Immature natural killer cell (primary cell): ENCODE measurements around the gene IER5L. TPM values are rescaled to one million over a fixed set of nuclear protein-coding genes. Genes with fewer than 3 reads are reported as not detected.

Source experiments
- DNase-seq, 3 donors: peaks; one replicate each; pipeline ENCODE4 v3.0.0; 2022; ENCODE audit warnings: mixed read lengths in 1 of 3
- H3K27ac Mint-ChIP-seq, 6 donors: one replicate each; pipeline ENCODE4 v1.8.0; 2020; ENCODE audit warnings: mixed read lengths in 6 of 6, mild to moderate bottlenecking in 5 of 6, inconsistent platforms in 4 of 6, moderate library complexity in 3 of 6
- H3K27me3 Mint-ChIP-seq, 3 donors: one replicate each; pipeline ENCODE4 v1.8.0; 2020 to 2021; ENCODE audit warnings: low read depth in 3 of 3, mild to moderate bottlenecking in 3 of 3, mixed read lengths in 3 of 3, moderate library complexity in 3 of 3, inconsistent platforms in 1 of 3
- H3K36me3 Mint-ChIP-seq, 3 donors: one replicate each; pipeline ENCODE4 v1.8.0; 2020; ENCODE audit warnings: mixed read lengths in 3 of 3, inconsistent platforms in 2 of 3, mild to moderate bottlenecking in 2 of 3
- H3K4me1 Mint-ChIP-seq, 2 donors: one replicate each; pipeline ENCODE4 v1.8.0; 2020; ENCODE audit warnings: inconsistent platforms in 2 of 2, mild to moderate bottlenecking in 2 of 2, mixed read lengths in 2 of 2, moderate library complexity in 1 of 2
- H3K4me3 Mint-ChIP-seq, 5 donors: one replicate each; pipeline ENCODE4 v1.8.0; 2020; ENCODE audit warnings: mild to moderate bottlenecking in 5 of 5, mixed read lengths in 5 of 5, inconsistent platforms in 3 of 5, moderate library complexity in 3 of 5
- H3K9me3 Mint-ChIP-seq, 6 donors: one replicate each; pipeline ENCODE4 v1.8.0; 2020; ENCODE audit warnings: mild to moderate bottlenecking in 6 of 6, mixed read lengths in 6 of 6, inconsistent platforms in 4 of 6, moderate library complexity in 3 of 6
- polyA plus RNA-seq, 3 donors: library from polyadenylated mRNA; unstranded; fragments of 300-500 nt; fragmentation: Illumina TruSeq; gene quantifications; one replicate each; pipeline ENCODE4 v1.2.3, GENCODE V29; 2021

IER5L gene
- polyA plus RNA-seq = 1 to 10 TPM in 1 of 3 donors, under 1 TPM in 2; 0.15 to 1.1 (median 0.16) TPM

GRCh38 chr9:129177791-129178567 lies at the start of gene IER5L:
Gene IER5L, minus strand, starts transcription at chr9:129178261. Its CDS starts 209 bp downstream, at chr9:129178052.
- Mint-ChIP-seq H3K9me3 (no peaks in the 10 kb centered on the region), H3K4me3 (peak within 1 kb of the TSS; percentile 87 to 93 (median 89)), H3K27ac (peak within 1 kb of the TSS in 1 of 6 donors; percentile 22), H3K27me3 (peaks cover 4 to 10% (median 5%) of the 10 kb centered on the region in 3 donors), H3K4me1 (peaks cover 14 to 17% of the 10 kb centered on the region in 2 donors), H3K36me3 (no peaks in the 10 kb centered on the region)
- DNase-seq = peak; percentile 91 to 94 (median 93)

DNA sequence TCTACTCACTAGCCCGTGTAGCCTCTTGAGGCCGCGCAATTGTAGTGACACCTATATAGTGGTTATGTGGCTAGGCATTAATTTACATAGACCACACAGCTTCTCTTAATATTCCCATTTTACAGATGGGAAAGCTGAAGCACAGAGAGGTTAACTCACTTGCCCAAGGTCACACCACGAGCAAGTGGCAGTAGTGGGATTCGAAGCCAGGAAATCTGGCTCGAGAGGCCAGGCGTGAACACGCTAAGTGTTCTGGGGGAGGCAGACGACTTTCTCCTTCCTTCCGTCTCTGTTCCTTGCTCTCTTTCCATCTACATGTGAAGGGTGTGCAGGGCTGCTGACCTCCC lies 49.8 kb upstream of the IER5L start:
- no peak overlapping the region for H3K4me3 Mint-ChIP-seq
- DNase-seq = no peak
- H3K27ac Mint-ChIP-seq = no peak overlapping the region
- H3K36me3 Mint-ChIP-seq = peaks cover 0 to 5% (median 0%) of the 10 kb centered on the region in 3 donors
- H3K4me1 Mint-ChIP-seq = peaks cover 30 to 33% of the 10 kb centered on the region in 2 donors
- H3K9me3 Mint-ChIP-seq = no peaks in the 10 kb centered on the region
- peaks cover 0 to 4% (median 3%) of the 10 kb centered on the region in 3 donors for H3K27me3 Mint-ChIP-seq

DNA sequence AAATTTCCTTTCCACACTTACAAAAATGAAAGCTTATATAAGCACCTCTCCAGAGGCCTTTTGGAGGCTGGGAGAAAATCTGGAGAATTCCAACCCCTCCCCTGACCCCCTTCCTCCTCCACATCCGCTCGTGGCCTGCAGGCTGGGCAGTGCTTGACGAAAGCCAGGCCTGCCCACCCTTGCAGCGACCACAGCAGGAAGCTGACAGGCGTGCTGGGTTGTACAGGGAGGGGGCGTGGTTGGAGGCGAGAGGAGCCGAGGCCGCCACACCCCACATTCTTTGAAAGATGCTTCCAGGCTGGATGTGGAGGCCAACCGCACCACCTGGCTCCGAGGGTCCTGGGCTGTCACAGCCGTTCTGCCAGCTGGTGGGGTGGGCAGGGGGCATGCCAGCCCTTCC lies 47.8 kb upstream of the IER5L start:
- DNase-seq = peak; percentile 52 to 62 (median 55)
- Mint-ChIP-seq H3K4me3 (peak overlapping the region; percentile 25 to 71 (median 49)), H3K36me3 (no peaks in the 10 kb centered on the region), H3K27me3 (peaks cover 0 to 4% (median 2%) of the 10 kb centered on the region in 3 donors), H3K27ac (peak overlapping the region; percentile 53 to 85 (median 65)), H3K9me3 (no peaks in the 10 kb centered on the region), H3K4me1 (peaks cover 50% of the 10 kb centered on the region in 2 donors)

DNA sequence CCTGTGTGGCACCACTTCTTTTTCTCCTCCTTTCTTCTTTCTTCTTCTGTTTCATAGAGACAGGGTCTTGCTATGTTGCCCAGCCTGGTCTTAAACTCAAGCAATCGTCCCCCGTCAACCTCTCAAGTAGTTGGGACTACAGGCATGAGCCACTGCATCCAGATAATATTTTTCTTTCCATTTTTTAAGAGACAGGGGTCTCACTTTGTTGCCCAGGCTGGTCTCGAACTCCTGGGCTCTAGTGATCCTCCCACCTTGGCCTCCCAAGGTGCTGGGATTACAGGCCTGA lies 47.4 kb upstream of the IER5L start:
- H3K27ac Mint-ChIP-seq = peak overlapping the region; percentile 53 to 85 (median 65)
- peaks cover 0 to 4% (median 2%) of the 10 kb centered on the region in 3 donors for H3K27me3 Mint-ChIP-seq
- peaks cover 54% of the 10 kb centered on the region in 2 donors for H3K4me1 Mint-ChIP-seq
- H3K9me3 Mint-ChIP-seq = no peaks in the 10 kb centered on the region
- no peaks in the 10 kb centered on the region for H3K36me3 Mint-ChIP-seq
- peak overlapping the region; percentile 2 to 71 (median 48) for H3K4me3 Mint-ChIP-seq
- no peak for DNase-seq

GRCh38 chr9:129224618-129225489 lies 46.8 kb upstream of the IER5L start:
- H3K36me3 Mint-ChIP-seq = no peaks in the 10 kb centered on the region
- no peaks in the 10 kb centered on the region for H3K9me3 Mint-ChIP-seq
- peak overlapping the region in 5 of 6 donors; percentile 46 to 85 (median 61) for H3K27ac Mint-ChIP-seq
- H3K27me3 Mint-ChIP-seq = peaks cover 0 to 4% (median 2%) of the 10 kb centered on the region in 3 donors
- H3K4me1 Mint-ChIP-seq = peaks cover 57 to 59% of the 10 kb centered on the region in 2 donors
- H3K4me3 Mint-ChIP-seq = peak overlapping the region in 4 of 5 donors; percentile 2 to 71 (median 50)
- DNase-seq = no peak

GRCh38 chr9:129223551-129224208 lies 45.6 kb upstream of the IER5L start:
- Mint-ChIP-seq H3K4me1 (peaks cover 60 to 62% of the 10 kb centered on the region in 2 donors), H3K9me3 (no peaks in the 10 kb centered on the region), H3K27me3 (peaks cover 0 to 4% (median 3%) of the 10 kb centered on the region in 3 donors), H3K27ac (peak overlapping the region in 2 of 6 donors; percentile 36 to 61), H3K36me3 (no peaks in the 10 kb centered on the region), H3K4me3 (no peak overlapping the region)
- no peak for DNase-seq

DNA sequence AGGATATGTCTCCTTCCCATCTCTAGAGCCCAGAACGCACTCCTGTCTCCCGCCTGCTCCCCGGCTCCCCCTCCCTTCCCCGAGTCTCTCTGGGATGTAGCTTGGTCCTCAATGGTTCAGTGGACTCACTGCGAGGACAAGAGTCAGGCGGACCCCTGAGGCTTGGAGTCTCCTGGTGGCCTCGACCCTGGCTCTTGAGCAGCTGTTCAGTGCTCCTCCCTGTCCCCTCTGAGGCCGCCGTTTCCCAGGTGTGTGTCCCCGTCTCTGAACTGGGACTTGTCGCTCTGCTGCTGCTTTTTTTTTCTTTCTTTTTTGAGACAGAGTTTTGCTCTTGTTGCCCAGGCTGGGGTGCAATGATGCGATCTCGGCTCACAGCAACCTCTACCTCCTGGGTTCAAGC lies 44.8 kb upstream of the IER5L start:
- H3K4me3 Mint-ChIP-seq = peak overlapping the region in 3 of 5 donors; percentile 13 to 41 (median 32)
- H3K27me3 Mint-ChIP-seq = peaks cover 0 to 4% (median 3%) of the 10 kb centered on the region in 3 donors
- no peaks in the 10 kb centered on the region for H3K36me3 Mint-ChIP-seq
- no peaks in the 10 kb centered on the region for H3K9me3 Mint-ChIP-seq
- peaks cover 62 to 64% of the 10 kb centered on the region in 2 donors for H3K4me1 Mint-ChIP-seq
- peak overlapping the region in 3 of 6 donors; percentile 32 to 49 (median 37) for H3K27ac Mint-ChIP-seq
- DNase-seq = no peak

- H3K27ac Mint-ChIP-seq = no peak overlapping the region
- peak overlapping the region in 2 of 5 donors; percentile 7 to 76 for H3K4me3 Mint-ChIP-seq
- H3K9me3 Mint-ChIP-seq = no peaks in the 10 kb centered on the region
- no peak for DNase-seq
- H3K27me3 Mint-ChIP-seq = peaks cover 0 to 4% (median 3%) of the 10 kb centered on the region in 3 donors
- no peaks in the 10 kb centered on the region for H3K36me3 Mint-ChIP-seq
- peaks cover 62 to 66% of the 10 kb centered on the region in 2 donors for H3K4me1 Mint-ChIP-seq
These were observed 44.0 kb upstream of the IER5L start for GRCh38 chr9:129221979-129222635.

DNA sequence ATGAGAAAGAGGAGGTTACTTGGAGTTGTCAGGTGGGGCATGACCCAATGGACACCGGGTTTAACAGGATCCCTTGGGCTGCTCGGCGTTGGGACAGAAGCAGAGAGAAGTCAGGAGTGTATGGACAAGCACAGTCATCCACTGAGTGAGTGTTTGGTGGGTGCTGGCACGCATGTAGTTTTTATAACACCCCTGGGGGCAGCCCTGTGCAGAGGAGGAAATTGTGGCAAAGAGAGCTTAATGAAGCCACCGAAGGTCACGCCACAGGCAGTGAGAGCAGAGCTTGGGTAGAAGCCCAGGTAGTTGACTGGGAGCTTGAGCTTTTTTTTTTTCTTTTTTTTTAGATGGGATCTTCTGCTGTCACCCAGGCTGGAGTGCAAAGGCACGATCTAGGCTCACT lies 43.2 kb upstream of the IER5L start:
- Mint-ChIP-seq H3K27ac (peak overlapping the region; percentile 1 to 89 (median 75)), H3K27me3 (peaks cover 2 to 7% (median 2%) of the 10 kb centered on the region in 3 donors), H3K9me3 (no peaks in the 10 kb centered on the region), H3K4me1 (peaks cover 61 to 62% of the 10 kb centered on the region in 2 donors), H3K36me3 (no peaks in the 10 kb centered on the region), H3K4me3 (peak overlapping the region; percentile 56 to 83 (median 76))
- peak; percentile 52 to 66 (median 65) for DNase-seq

GRCh38 chr9:129220771-129221170 lies 42.7 kb upstream of the IER5L start:
- H3K27me3 Mint-ChIP-seq = peaks cover 2 to 8% (median 2%) of the 10 kb centered on the region in 3 donors

GRCh38 chr9:129218918-129219317 lies 40.9 kb upstream of the IER5L start:
- H3K36me3 Mint-ChIP-seq = no peaks in the 10 kb centered on the region

More at GRCh38 chr9:129220771-129221170, 42.7 kb upstream of the IER5L start:
- peak overlapping the region; percentile 54 to 89 (median 75) for H3K27ac Mint-ChIP-seq
- H3K36me3 Mint-ChIP-seq = no peaks in the 10 kb centered on the region
- H3K4me1 Mint-ChIP-seq = peaks cover 56 to 58% of the 10 kb centered on the region in 2 donors
- H3K9me3 Mint-ChIP-seq = no peaks in the 10 kb centered on the region
- H3K4me3 Mint-ChIP-seq = peak overlapping the region; percentile 56 to 83 (median 76)
- peak; percentile 31 to 40 (median 38) for DNase-seq

GRCh38 chr9:129218272-129218625 lies 40.2 kb upstream of the IER5L start:
- H3K27ac Mint-ChIP-seq = peak overlapping the region in 1 of 6 donors; percentile 10
- no peak for DNase-seq
- peaks cover 36 to 41% of the 10 kb centered on the region in 2 donors for H3K4me1 Mint-ChIP-seq
- no peaks in the 10 kb centered on the region for H3K36me3 Mint-ChIP-seq
- peaks cover 0 to 8% (median 4%) of the 10 kb centered on the region in 3 donors for H3K27me3 Mint-ChIP-seq
- no peaks in the 10 kb centered on the region for H3K9me3 Mint-ChIP-seq
- no peak overlapping the region for H3K4me3 Mint-ChIP-seq

More at GRCh38 chr9:129218918-129219317, 40.9 kb upstream of the IER5L start:
- H3K27me3 Mint-ChIP-seq = peaks cover 0 to 8% (median 4%) of the 10 kb centered on the region in 3 donors
- no peak for DNase-seq
- no peak overlapping the region for H3K27ac Mint-ChIP-seq
- no peaks in the 10 kb centered on the region for H3K9me3 Mint-ChIP-seq
- H3K4me3 Mint-ChIP-seq = peak overlapping the region in 1 of 5 donors; percentile 21
- peaks cover 38 to 42% of the 10 kb centered on the region in 2 donors for H3K4me1 Mint-ChIP-seq

DNA sequence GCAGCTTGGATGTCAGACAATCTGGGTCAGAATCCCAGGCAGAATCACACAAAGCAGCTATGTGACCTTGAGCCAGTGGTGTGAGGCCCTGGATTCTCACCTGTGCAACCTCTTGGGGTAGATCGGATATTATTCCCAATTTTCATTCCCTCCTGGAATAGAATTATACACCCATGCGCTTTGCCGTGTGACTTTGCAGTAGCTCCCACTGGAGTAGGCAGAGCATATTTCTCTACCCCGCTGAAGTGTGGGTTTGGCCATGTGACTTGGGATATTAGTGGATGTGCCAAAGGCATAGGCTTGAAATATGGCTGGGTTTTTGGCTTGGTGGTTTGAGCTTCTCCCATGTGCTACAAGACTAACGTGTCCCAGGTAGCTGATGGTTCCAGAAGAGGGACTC lies 35.5 kb upstream of the IER5L start:
- no peaks in the 10 kb centered on the region for H3K36me3 Mint-ChIP-seq
- H3K27me3 Mint-ChIP-seq = peaks cover 2 to 5% (median 4%) of the 10 kb centered on the region in 3 donors
- H3K4me1 Mint-ChIP-seq = peaks cover 5 to 18% of the 10 kb centered on the region in 2 donors
- DNase-seq = no peak
- no peaks in the 10 kb centered on the region for H3K9me3 Mint-ChIP-seq
- no peak overlapping the region for H3K27ac Mint-ChIP-seq
- no peak overlapping the region for H3K4me3 Mint-ChIP-seq
